Sigmoid colon (tissue), 3 donors: ENCODE data around the gene EVA1C.

Experiments
- POLR2A ChIP-seq, 2 donors: fragments of 450-650 bp; IDR thresholded peaks; one replicate each; pipeline ENCODE4 v1.6.1; 2016; ENCODE audit warnings: antibody characterized with exemption in 2 of 2, mild to moderate bottlenecking in 2 of 2, moderate library complexity in 2 of 2
- TF ChIP-seq, protein P1 (sequence below), 4 experiments: fragments of 450-650 bp in 3 of 4; fragments of 200-600 bp in 1 of 4; IDR thresholded peaks; one replicate each; pipeline ENCODE4 v1.5.1; 2016 to 2019; ENCODE audit warnings: antibody characterized with exemption in 4 of 4, mild to moderate bottlenecking in 3 of 4, moderate library complexity in 2 of 4

DNA sequence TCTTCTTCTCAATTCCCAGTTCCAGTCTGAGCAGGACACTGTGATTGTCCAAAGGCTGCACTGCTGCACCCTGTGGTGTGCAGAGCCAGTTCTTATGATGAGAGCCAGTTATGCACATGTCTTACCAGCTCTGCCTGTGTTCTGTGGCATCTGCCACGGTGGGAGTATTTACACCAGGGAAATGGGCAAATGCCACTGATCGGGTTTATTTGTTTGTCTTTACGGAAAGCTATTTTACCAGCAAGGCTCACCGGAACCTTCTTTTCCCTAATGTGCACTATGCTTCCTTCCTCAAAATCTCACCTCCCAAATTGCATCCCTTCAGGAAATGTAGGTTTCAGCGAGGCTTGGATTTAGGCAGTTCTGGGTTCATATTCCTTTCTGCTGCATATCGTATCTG, 49.0 kb downstream of the EVA1C start:
- TF ChIP-seq, protein P1, sequence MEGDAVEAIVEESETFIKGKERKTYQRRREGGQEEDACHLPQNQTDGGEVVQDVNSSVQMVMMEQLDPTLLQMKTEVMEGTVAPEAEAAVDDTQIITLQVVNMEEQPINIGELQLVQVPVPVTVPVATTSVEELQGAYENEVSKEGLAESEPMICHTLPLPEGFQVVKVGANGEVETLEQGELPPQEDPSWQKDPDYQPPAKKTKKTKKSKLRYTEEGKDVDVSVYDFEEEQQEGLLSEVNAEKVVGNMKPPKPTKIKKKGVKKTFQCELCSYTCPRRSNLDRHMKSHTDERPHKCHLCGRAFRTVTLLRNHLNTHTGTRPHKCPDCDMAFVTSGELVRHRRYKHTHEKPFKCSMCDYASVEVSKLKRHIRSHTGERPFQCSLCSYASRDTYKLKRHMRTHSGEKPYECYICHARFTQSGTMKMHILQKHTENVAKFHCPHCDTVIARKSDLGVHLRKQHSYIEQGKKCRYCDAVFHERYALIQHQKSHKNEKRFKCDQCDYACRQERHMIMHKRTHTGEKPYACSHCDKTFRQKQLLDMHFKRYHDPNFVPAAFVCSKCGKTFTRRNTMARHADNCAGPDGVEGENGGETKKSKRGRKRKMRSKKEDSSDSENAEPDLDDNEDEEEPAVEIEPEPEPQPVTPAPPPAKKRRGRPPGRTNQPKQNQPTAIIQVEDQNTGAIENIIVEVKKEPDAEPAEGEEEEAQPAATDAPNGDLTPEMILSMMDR (IDR thresholded peaks at IDR 0.05): no peak
- no peak for TF ChIP-seq POLR2A (IDR thresholded peaks at IDR 0.05)
